ENCODE measurements around the gene RAB3GAP2.

DNA sequence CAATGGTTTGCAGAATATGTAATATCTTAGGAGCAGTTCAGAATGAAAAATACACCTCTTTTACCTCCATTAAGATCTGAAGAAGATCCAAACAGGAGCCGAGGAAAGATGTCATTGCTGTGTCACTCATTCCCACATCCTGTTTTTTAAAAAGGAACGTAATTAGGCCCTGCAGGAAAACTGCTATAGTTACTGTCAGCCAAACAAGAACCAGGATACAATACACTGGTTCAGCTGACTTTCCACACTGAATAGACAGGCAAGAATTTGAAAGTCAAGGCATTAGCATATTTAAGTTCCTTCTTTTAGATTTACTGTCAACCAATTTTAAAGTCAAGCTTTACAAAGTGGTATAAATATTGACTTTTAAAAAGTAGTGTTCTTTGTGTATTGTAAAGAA lies 114.5 kb downstream of the RAB3GAP2 start:
- no peak for TF ChIP-seq CTCF (conservative IDR thresholded peaks at IDR 0.05)
- TF ChIP-seq ZFX (IDR thresholded peaks at IDR 0.05), result no peak
